Myocyte (in vitro differentiated cells): Measurements from ENCODE around the gene PRKN. TPM values are rescaled to one million over a fixed set of nuclear protein-coding genes. Genes with fewer than 3 reads are reported as not detected.

Experiments
- DNase-seq: peaks from one replicate; pipeline ENCODE4 v3.0.0-alpha.2; 2012; ENCODE audit warnings: low read depth
- total RNA-seq: library from RNA; depleted of rRNA; stranded (reverse); fragments of >200 nt; gene quantifications from 2 replicates; pipeline ENCODE4 v1.2.3, GENCODE V29; 2014

Gene PRKN
- total RNA-seq, 1 donor from 2014 or later = 8.9 TPM

DNA sequence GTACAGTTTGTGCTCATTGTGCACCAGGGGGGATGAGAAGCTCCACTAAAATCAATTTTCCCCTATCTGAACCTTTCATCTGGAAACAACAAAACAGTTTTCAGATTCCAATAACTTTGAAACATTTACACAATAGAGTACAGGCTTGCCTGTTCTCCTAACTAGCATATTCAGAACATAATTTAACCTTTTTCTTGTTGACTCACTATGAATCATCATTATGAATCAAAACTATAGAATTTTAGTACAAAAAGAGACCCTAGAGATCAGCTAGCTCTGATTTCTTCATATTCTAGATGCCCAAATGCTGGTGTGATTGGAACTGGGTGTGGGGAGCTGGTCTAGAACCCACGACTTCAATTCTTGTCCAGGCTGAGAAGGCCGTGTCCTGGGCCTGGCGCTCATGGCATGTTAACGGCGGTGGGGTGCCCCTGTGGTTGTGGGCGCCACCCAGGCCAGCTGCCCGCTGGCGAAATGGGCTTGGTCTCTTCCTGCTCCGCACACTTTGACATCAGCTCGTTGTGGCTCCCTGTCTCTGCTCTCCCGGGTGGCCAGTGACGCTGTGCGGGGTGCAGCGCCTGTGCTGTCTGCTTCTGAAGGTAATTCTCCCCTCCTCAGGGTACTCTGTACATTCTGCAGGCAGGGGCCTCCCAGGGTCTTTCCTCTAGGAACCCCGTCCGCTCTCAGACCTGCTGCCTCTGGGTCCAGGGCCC is 1423.8 kb downstream of the PRKN start:
- DNase-seq = no peak

DNA sequence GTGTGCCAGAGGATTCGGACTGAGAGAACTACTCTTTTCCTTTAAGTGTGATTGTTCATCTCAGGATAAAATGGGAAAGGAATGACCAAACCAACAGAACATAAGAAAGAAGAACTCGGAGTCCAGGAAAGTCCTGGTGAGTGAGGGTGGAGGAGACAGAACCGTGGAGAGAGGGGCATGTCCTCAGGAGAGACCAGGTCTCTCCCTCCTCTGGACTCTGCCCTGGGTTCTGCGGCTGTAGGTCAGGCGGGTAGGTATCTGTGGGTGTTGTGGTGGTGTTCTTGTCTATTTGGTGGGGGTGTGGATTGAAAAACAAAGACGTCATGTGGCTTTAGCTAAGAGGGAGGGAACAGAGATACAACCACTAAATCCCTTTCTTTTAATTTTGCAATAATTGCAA is 1424.6 kb downstream of the PRKN start:
- DNase-seq = no peak

DNA sequence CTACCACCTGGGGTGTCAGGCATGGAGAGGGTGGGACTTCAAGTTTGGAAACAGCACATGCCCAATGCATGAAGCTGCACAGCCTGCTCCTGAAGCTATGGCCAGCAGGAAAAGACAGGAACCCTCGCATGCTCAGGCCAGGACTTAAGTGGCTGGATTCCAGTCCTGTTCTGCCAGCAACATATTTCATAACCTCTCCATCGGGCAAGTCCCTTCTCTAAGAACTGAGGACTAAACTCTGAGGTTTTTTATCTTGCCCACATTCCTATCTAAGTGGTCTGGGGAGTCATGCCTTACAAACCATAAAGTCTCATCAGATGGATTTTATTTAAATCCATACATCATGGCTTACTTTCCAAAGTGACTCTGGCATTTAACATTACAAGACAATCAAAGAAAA is 1426.2 kb downstream of the PRKN start:
- DNase-seq = peak; percentile 19

DNA sequence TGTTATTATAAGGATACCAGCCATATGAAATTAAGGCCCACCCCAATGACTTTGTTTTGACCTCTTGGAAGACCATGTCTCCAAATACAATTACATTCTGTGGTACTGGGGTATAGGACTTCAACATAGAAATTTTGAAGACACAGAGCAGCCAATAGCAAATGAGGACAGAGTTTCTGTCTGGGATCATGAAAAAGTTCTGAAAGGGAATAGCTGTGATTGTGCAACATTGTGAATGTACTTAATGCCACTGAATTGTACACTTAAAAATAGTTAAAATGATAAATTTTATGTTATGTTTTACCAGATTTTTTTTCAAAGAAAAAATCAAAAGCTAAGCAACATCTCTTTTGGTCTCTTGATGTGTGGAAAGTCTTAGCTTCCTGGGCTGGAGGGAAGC is 1426.7 kb downstream of the PRKN start:
- no peak for DNase-seq

DNA sequence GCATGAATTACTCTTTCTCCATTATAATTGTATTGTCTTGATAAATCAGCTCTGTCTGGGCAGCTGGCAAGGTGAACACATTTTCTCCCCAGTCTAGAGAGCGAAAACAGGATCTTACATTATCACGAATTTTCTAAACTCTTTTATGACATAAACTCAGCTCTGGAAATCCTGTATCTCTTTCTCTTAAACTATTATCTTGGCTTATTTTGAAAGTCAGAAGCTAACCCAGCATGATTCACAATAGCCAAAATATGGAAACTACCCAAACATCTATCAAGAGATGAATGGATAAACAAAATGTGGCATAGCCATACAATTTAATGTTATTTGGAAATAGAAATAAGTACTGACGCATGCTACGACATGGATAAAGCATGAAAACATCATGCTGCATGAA is 1427.8 kb downstream of the PRKN start:
- no peak for DNase-seq

Other genes with a start within 250 kb of the PRKN start
- 1.1 and 2.9 TPM in 2 replicates for gene PACRG, start 208 bp upstream of the PRKN start, total RNA-seq